Mesodermal cell (in vitro differentiated cells): ENCODE data around the gene RETNLB.

Experiments
- H3K27ac ChIP-seq: 2 replicates; pipeline ENCODE4 v1.7.0; 2013; ENCODE audit warnings: mild to moderate bottlenecking, low read depth, low read length, moderate library complexity; ENCODE audit not compliant: severe bottlenecking
- H3K36me3 ChIP-seq: 2 replicates; pipeline ENCODE4 v1.7.1; 2013; ENCODE audit warnings: mild to moderate bottlenecking, low read length, moderate library complexity; ENCODE audit not compliant: control insufficient read depth, insufficient read depth
- H3K4me1 ChIP-seq: one replicate; pipeline ENCODE4 v1.7.1; 2013; ENCODE audit warnings: mild to moderate bottlenecking, low read length; ENCODE audit not compliant: insufficient read depth, control insufficient read depth, poor library complexity, severe bottlenecking
- H3K4me3 ChIP-seq: 2 replicates; pipeline ENCODE4 v1.7.0; 2013; ENCODE audit warnings: low read length, control low read depth, mild to moderate bottlenecking; ENCODE audit not compliant: insufficient read depth, poor library complexity, severe bottlenecking; ENCODE audit errors: extremely low read depth
- H3K9me3 ChIP-seq: 2 replicates; pipeline ENCODE4 v1.7.1; 2013; ENCODE audit warnings: mild to moderate bottlenecking, low read length, moderate library complexity; ENCODE audit not compliant: control insufficient read depth
- WGBS, 2 experiments: methylation state at CpG; one replicate each; pipeline ENCODE4 v1.1.5; 2013; ENCODE audit warnings: missing lambda C conversion rate in 2 of 2; ENCODE audit not compliant: insufficient coverage in 2 of 2; 5-methylcytosine and 5-hydroxymethylcytosine counted together

The RETNLB gene

GRCh38 chr3:108742929-108743328, 14.3 kb downstream of the RETNLB start:
- WGBS, 2 experiments = 86 to 100% methylated on average over 1 of the region's 1 CpG
- H3K4me1 ChIP-seq = no peaks in the 10 kb centered on the region
- H3K4me3 ChIP-seq = no peak overlapping the region
- no peaks in the 10 kb centered on the region for H3K36me3 ChIP-seq
- no peak overlapping the region for H3K27ac ChIP-seq
- no peaks in the 10 kb centered on the region for H3K9me3 ChIP-seq

- 82 to 100% methylated on average over 2 to 4 of the region's 6 CpGs for WGBS, 2 experiments
- Histone ChIP-seq H3K27ac (no peak overlapping the region), H3K36me3 (no peaks in the 10 kb centered on the region)
Observed at GRCh38 chr3:108736821-108737220, 20.4 kb downstream of the RETNLB start.

GRCh38 chr3:108728934-108729333, 28.3 kb downstream of the RETNLB start:
- Histone ChIP-seq H3K9me3 (no peaks in the 10 kb centered on the region), H3K4me1 (no peaks in the 10 kb centered on the region), H3K27ac (no peak overlapping the region), H3K4me3 (no peak overlapping the region), H3K36me3 (no peaks in the 10 kb centered on the region)
- no CpG with 5 or more reads among the region's 1 CpG for WGBS, 2 experiments

More at GRCh38 chr3:108736821-108737220, 20.4 kb downstream of the RETNLB start:
- H3K4me1 ChIP-seq = no peaks in the 10 kb centered on the region
- H3K4me3 ChIP-seq = no peak overlapping the region
- no peaks in the 10 kb centered on the region for H3K9me3 ChIP-seq

GRCh38 chr3:108728105-108728504, 29.1 kb downstream of the RETNLB start:
- H3K4me3 ChIP-seq = no peak overlapping the region
- H3K9me3 ChIP-seq = no peaks in the 10 kb centered on the region
- H3K36me3 ChIP-seq = no peaks in the 10 kb centered on the region
- no peak overlapping the region for H3K27ac ChIP-seq
- no peaks in the 10 kb centered on the region for H3K4me1 ChIP-seq

GRCh38 chr3:108724101-108724500, 33.1 kb downstream of the RETNLB start:
- Histone ChIP-seq H3K4me1 (no peaks in the 10 kb centered on the region), H3K36me3 (no peaks in the 10 kb centered on the region), H3K4me3 (no peak overlapping the region), H3K27ac (no peak overlapping the region), H3K9me3 (no peaks in the 10 kb centered on the region)
- WGBS, 2 experiments = 50 to 85% methylated on average over 1 to 2 of the region's 4 CpGs

GRCh38 chr3:108722724-108723123, 34.5 kb downstream of the RETNLB start:
- Histone ChIP-seq H3K27ac (no peak overlapping the region), H3K9me3 (no peaks in the 10 kb centered on the region), H3K36me3 (no peaks in the 10 kb centered on the region), H3K4me3 (no peak overlapping the region), H3K4me1 (no peaks in the 10 kb centered on the region)
- 80 to 88% methylated on average over 1 of the region's 1 CpG for WGBS, 2 experiments

- no peaks in the 10 kb centered on the region for H3K4me1 ChIP-seq
- H3K27ac ChIP-seq = no peak overlapping the region
- no CpG with 5 or more reads among the region's 2 CpGs for WGBS, 2 experiments
- H3K36me3 ChIP-seq = no peaks in the 10 kb centered on the region
- H3K4me3 ChIP-seq = no peak overlapping the region
- no peaks in the 10 kb centered on the region for H3K9me3 ChIP-seq
Observed at GRCh38 chr3:108719178-108719806, 37.9 kb downstream of the RETNLB start.

GRCh38 chr3:108718454-108718853, 38.8 kb downstream of the RETNLB start:
- Histone ChIP-seq H3K27ac (no peak overlapping the region), H3K36me3 (no peaks in the 10 kb centered on the region), H3K4me3 (no peak overlapping the region), H3K4me1 (no peaks in the 10 kb centered on the region), H3K9me3 (no peaks in the 10 kb centered on the region)
- WGBS, 2 experiments = 82 to 100% methylated on average over 1 to 2 of the region's 2 CpGs

- Histone ChIP-seq H3K4me1 (no peaks in the 10 kb centered on the region), H3K36me3 (no peaks in the 10 kb centered on the region), H3K27ac (no peak overlapping the region), H3K4me3 (no peak overlapping the region), H3K9me3 (no peaks in the 10 kb centered on the region)
- WGBS, 2 experiments = 92 to 97% methylated on average over 2 to 3 of the region's 3 CpGs
Observed at GRCh38 chr3:108713816-108714215, 43.4 kb downstream of the RETNLB start.

GRCh38 chr3:108713009-108713516, 44.1 kb downstream of the RETNLB start:
- 83 to 85% methylated on average over 3 to 4 of the region's 5 CpGs for WGBS, 2 experiments
- Histone ChIP-seq H3K9me3 (no peaks in the 10 kb centered on the region), H3K4me1 (no peaks in the 10 kb centered on the region), H3K27ac (no peak overlapping the region), H3K4me3 (no peak overlapping the region), H3K36me3 (no peaks in the 10 kb centered on the region)
